Brain pericyte (primary cell): Measurements from ENCODE around the gene BCL7A.
"Not testable (repeated sequence)": the region's sequence is repeated elsewhere in the genome, so short reads cannot be mapped to it uniquely, and the experiment has no call there.

Experiments used
- DNase-seq: peaks from one replicate; pipeline ENCODE4 v3.0.0-alpha.2; 2012; ENCODE audit warnings: low read depth, low spot score

BCL7A gene

DNA sequence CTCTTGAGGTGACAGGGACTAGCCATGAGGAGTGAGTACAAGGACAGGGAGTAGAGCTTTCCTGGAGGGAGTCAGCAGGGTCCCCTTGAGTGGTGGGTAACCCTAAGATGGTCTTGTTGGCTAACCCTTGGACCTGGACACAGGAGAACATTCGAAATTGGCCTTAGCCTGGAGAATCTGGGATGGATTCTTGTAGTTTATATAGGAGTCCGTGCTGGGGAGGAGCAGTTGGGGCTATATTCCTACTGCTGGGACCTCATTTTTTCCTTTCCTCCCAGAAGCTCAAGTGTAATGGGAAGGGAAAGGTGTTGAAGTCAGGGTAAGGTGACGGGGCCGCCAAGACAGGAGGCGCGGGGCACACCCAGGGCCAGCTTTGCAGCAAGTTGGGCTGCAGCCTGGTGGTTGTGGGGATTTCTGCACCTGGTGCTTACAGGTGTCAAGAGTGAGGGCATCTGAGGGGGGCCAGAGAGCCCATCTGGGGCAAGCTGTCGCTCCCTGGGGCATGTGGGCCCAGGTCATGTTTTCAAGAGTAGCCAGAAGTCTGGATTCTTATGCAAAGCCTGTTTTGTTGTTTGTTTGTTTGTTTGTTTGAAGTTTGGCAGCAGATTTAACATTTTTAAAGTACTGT is 5.1 kb downstream of the BCL7A start:
- no peak for DNase-seq

DNA sequence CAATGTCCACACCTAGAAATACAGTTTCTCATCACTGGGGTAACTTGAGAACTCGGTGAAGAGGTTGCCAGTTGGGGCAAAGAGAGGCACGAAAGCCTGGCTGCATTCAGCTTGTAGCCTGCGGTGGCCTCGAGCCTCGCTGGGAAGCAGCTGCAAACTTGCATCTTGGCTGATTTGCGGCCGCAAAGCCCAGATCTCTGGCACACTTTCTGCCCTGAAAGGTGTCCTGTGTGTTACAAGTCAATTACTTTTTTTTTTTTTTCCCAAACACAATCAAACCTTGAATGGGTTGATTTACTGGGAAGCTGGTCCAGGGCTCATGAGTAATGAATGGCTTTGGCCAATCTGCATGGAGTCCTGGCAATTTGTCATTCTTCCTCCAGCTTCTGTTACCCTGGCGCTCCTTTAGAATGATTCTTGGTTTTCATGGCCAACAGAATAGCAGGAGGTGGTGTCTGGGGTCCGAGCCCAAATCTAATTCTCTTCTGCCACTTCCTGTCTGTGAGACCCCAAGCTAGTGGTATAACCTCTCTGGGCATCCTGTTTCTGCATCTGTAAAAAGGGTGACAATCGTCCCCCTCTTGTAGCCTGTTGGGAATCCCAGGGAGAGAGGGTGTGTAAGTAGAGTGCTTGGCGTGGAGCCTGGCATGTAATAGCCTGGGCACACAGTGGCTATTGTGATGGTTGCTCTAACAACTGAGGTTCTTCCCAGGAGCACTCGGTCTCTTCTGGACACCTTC is 6.7 kb downstream of the BCL7A start:
- DNase-seq: no peak

DNA sequence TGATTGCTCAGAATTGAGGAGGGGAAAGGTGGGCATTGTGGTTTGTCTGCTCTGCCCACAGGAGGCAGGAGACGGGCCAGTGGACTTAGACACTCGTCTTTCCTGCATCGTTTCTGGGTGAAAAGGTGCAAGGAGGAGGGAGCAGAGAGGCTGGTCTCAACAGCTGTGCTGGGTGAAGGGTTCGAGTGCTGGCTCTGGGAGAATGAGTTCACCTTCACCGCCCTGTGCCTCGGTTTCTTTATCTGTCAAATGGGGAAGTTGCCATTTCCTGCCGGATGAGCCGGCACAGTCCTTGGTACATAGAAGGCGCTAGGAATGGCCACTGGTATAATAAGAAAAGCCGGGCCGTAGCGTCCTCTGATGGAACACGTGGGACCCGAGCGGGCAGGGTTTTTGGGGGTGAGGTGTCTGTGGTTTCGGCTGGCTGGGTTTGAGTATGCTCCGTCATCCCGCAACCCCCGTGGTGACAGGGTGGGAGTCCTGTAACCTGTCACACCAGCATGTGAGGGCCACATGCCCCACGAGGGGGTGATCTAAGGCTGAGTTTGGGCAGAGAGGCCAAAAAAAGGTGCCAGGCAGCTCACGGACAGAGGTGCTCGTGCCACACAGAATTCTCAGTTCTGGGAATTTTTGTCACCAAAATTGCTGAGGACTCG is 7.3 kb downstream of the BCL7A start:
- DNase-seq: no peak

DNA sequence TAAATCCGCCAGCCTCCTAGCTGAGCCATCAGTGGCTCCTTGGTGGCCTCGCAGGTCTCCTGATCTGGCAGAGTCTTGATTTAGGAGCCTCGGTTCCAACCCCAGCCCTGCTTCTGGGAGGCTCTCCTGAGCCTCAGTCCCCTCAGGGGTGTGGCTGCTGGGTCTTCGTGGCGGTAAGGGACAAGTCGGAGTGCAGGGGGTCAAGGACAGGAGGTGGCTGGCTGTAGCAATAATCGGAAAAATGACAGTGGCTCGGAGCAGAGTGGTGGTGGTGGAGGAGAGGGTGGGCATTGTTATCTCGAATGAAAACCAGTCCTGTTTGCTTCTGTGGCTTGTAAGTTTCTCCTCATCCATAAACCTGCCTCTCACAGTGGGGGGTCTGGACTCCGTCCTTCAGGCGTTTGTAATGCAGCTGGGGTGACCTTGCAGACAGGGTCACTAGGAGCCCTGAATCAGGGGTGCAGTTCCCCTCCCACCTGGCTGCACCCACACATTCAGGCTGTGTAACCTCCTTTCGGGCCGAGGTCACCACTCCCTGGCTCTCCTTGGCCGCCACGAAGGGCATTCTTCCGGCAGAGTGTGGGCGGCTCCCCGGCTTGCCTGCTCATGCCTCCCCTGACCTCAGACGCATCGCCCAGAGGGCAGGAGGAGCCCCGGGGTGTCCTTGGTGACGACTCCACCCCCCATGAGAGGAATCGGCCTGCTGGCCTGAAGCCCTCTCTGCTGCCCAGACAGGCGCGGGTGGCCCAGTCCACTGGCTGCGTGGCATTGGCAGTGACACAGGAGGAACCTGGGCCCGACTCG is 8.1 kb downstream of the BCL7A start:
- no peak for DNase-seq

DNA sequence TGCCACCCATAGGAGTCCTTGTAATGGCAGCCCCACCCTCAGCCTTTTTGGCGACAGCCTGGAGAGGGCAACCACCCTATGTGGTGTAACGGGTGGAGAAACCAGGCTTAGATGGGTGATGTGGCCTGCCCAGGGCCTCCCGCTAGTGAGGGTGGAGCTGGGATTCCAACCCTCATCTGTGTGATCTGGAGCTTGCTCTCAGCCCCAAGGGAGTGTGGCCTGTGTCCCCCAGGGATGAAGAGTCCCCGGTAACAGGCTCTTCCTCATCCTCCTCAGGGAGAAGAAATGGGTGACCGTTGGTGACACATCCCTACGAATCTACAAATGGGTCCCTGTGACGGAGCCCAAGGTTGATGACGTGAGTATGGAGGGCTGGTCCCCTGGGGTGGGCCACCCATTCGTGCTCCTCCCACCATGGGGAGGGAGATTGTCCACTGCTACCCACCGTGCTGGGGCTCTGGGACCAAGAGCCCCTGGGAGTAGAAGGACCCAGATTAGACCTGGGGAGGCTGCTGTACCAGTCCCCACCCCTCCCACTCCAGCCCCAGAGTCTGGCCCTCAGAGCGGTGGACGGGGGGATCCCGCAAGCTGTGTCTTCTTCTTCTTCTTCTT is 8.8 kb downstream of the BCL7A start:
- DNase-seq: no peak

DNA sequence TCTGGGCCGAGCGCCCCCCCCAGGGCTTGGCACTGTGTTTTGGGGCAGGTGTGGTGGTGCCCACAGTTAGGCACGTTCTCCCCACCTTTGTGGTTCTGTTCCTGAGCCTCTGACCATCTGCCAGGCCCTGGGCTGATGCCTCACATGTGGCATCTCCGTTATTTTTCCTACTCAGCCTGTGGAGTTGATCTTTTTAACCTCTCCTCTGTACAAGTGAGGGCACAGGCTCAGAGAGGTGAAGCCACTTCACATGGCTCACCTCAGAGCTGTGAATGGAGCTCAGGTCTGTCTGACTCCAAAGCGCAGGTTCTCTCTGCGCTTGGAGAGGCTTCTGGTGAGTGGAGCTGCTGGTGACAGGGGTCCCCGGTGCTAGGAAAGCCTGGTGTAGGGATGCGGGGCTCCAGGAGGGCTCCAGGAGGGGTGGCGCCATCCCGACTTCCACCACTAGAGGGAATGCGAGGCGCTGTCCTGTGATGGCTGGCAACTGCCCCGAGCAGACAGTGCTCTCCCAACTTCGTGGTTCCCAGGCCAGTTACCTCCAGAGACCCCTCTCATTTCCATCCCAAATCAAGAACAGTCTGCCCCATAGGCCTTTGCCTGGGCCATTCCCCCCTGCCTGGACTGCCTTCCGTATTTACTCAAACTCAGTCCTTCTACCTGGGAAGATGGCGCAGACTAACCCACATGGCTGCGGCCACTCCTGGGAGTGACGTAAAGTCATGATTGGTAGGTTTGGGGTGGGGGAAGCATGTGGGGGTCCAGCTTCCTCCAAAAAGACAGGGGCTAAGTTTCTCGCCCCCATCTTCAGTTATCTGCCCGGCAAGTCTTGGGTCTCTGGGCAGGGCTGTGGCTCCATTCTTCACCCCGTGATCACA is 9.9 kb downstream of the BCL7A start:
- no peak for DNase-seq

DNA sequence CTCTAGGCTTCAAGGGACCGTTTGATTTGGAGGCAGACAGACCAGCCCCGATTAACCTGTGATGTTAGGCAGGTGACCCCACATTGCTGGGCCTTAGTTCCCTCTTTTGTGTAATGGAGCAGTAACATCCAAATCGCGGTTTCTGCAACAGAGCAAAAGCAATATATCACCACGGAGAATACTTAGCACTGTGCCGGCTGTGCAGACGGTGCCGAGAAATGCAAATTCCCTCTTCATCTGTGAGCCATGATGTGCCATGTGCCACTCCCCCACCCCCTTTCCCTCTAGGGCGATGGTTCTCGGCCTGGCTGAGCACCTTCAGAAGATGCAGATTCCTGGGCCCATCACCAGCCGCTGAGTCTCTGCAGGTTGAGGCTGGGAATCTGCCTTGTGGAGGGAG is 10.9 kb downstream of the BCL7A start:
- DNase-seq: no peak

DNA sequence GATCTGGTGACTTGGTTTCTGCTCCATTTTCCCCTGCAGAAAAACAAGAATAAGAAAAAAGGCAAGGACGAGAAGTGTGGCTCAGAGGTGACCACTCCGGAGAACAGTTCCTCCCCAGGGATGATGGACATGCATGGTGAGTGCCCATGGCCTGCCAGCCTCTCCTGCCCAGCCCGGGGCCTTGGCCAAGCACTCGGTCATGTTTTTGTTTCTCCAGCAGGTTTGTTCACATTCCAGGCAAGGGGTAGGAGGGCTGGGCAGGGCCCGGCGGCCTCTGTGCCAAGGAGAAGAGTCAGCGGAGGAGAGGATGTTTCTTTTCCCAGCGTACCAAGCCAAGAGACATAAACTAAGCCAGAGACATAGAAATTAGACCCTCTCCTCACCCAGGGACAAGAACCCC is 13.6 kb downstream of the BCL7A start:
- no peak for DNase-seq

DNA sequence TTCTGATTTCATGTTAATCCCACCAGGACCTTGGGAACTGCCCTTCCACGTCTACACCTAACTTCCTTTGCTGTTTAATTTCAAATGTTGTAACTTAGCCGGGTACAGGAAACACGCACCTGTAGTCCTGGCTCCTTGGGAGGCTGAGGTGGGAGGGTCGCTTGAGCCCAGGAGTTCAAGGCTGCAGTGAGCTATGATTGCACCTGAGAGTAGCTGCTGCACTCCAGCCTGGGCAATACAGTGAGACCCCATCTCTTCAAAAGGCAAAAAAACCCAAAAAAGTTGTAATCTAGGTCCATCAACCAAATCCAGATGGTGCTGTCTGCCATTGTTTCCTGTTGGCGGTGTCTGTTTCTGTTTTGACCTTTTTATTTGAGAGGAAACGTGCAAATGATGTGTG is 14.5 kb downstream of the BCL7A start:
- no peak for DNase-seq

DNA sequence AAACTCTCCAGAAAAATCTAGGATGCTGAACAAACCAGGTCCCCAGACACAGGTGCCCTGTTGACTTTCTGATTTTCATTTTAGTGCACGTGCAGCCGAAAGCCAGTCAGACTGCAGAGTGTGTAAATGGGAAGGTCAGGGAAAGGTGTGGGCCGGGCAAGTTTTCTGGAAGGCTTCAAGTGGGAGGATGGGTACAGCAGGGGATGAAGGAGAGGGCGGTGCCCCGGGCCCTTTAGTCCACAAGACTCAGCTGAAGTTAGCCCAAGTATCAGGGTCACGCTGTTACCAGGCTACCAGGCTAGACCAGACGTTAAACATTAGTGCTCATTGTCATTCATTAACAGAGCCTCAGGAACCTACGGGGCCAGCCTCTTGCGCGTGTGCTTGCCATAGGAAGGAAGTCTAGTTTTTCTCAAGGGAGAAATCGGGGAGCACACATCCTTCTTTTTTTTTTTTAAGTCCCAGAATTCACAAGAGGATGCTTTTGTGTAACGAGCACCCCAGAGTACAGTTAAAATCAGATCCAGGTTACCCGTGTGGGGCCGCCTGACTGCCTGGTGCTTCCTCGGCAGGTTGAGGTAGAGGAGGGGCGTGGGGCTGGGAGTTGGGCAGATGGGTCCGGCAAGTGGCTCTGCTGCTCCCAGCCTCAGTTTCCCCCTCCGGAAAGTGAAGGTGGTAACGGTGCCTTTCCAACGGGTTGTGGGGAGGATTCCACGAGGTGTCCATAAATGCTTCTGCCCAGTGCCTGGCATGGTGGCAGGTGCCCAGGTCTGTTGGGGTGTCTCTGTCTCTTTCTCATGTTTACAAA is 19.1 kb downstream of the BCL7A start:
- DNase-seq: no peak

DNA sequence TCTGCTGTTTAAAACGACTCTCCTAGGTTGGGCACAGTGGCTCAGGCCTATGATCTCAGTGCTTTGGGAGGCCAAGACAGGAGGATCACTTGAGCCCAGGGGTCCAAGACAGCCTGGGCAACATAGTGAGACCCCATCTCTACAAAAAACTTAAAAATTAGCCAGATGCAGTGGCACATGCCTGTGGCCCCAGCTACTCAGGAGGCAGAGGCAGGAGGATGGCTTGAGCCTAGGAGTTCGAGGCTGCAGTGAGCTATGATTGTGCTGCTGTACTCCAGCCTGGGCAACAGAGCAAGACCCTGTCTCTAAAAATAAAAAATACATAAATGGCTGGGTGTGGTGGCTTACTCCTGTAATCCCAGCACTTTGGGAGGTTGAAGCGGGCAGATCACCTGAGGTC is 19.8 kb downstream of the BCL7A start:
- DNase-seq: not testable (repeated sequence)

DNA sequence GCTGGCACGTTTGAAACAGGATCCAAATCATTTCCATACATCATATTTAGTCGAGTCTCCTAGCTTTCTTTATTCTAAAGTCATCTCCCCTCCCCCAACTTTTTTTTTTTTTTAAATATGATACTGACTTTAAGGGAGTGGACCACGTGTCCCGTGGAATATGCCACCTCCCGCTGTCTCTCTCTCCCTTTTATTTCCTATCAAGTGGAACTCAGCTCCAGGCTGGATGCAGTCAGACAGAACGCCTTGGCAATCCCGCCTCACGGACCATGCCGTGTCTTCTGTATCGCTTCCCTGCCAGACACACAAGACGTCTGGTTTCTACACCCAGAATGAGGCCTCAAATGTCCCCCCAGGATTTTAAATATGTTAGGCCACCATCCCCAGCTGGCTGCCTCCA is 21.2 kb downstream of the BCL7A start:
- DNase-seq: no peak

DNA sequence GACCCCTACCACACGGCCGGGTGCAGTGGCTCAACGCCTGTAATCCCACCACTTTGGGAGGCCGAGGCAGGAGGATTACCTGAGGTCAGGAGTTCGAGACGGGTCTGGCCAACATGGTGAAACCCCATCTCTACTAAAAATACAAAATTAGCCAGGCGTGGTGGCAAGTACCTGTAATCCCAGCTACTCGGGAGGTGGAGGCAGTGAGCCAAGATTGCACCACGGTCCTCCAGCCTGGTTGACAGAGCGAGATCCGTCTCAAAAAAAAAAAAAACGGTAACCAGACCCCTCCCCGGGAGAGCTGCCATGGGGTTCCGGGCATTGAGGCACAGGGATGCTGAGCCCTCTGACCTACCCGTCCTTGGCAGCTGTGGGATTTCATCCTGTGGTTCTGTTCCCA is 21.8 kb downstream of the BCL7A start:
- DNase-seq: no peak

DNA sequence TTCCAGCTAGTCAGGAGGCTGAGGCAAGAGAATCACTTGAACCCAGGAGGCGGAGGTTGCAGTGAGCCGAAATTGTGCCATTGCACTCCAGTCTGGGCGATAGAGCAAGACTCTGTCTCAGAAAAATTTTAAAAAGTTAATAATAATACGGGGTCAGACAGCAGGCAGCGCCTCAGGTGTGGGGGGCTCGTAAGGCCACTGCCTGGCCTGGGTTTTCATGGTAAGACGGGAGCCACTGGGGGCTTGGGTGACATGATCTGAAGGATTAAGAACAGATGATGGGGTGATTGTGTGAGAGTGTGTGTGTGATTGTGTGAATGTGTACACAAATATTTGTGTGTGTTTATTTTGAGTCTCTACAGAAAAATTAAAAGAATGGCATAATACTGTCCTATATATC is 23.6 kb downstream of the BCL7A start:
- no peak for DNase-seq

DNA sequence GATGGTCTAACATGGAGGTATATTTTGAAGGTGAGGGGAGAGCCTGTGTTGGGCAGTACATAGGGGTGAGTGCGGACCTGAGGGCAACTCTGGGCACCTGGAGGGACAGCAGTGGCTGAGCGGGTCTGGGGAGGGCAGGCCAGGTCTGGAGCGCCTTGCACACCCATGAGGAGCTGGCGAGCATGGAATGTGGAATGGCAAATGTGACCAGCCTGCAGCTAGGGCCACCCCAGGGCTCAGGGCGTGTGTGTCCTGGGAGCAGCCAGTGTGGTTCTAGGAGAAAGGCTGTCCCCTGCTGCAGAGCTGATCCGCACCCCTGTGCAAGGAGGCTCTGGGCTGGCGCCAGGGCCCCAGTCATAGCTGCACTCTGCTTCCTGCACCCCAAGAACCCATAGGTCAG is 24.5 kb downstream of the BCL7A start:
- DNase-seq: no peak

DNA sequence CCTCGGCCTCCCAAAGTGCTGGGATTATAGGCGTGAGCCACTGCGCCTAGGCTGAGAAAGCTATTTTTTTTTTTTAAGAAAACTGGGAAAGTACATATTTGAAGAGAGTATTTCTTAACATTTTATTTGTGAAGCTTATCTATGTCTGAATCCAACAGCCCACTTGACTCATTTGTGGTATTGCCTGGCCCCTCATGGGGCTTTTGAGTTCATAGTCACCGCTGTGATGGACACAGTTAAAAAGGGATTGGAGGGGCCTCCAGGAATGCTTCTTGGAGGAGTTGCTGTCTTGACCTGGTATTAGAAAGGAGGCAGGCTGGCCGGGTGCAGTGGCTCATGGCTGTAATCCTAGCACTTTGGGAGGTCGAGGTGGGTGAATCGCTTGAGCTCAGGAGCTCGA is 26.5 kb downstream of the BCL7A start:
- no peak for DNase-seq

DNA sequence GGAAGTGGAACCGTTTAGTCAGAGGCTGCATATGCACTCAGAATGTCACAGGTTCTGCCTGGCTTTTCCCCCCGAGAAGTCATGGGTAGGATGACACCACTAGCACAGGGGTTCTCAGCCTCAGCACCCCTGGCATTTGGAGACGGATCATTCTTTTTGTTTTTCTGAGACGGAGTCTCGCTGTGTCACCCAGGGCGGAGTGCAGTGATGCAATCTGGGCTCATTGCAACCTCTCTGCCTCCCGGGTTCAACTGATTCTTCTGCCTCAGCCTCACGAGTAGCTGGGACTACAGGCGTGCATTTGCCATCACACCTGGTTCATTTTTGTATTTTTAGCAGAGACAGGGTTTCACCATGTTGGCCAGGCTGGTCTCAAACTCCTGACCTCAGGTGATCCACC is 28.1 kb downstream of the BCL7A start:
- no peak for DNase-seq

DNA sequence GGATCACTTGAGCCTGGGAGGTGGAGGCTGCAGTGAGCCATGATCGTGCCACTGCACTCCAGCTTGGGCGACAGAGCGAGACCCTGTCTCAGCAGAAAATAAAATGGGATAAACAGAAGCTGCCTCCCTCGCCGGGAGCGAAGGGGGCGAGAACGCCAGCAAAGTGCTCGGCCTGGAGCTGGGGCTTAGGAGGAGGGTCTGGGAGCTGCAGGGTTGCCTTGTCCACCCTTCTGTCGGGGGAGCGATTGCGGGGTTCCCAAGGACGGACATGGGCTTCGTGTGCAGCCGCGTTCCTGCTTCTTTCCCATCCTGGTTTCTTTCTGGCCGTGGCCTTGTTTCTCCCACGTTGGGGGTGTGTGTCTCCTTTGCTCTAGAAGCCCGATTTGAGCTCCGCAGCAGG is 29.0 kb downstream of the BCL7A start:
- DNase-seq: no peak

DNA sequence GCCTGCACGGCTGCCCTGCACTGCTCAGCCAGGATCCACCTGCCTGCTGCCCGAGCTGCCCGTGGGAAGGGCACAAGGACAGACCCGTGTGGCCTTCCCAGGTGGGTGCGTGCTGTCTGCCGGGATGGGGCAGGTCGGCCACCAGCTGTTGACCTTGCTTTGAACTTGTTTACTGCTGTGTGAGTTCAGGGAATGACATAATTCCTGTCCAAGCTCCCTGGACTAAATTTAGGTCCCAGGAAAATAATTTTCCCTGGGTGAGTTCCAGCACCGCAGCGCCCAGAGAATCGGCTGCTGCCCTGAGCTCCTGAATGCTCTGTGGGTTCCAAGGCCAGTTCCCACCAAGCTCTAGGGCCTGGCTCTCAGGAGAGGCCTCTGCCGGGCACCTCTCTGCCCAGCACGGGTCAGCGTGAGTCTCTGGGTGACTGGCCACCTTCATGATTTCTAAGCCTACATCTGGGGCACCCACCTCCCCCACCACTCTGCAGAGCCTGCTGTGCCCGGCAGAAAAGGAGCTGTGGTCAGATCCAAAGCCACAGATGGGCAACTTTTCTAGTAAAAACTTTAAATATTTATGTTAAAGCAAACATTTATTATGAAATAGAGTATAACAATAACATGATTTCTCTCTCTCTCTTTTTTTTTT is 29.7 kb downstream of the BCL7A start:
- no peak for DNase-seq

DNA sequence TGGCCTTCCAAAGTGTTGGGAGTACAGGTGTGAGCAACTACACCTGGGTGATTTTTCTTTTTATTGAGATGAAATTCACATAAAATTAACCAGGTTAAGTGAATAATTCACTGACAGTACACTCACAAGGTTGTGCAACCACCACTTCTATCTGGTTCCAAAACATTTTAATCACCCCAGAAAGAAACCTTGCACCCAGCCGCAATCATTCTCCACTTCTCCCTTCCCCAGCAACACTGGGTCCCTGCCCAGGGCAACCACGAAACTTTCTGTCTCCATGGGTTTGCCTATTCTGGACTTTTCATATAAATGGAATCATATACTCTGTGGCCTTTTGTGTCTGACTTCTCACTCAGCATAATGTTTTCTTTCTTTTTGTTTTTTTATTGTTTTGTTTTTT is 30.6 kb downstream of the BCL7A start:
- no peak for DNase-seq
